Ishikawa (cell line): ENCODE measurements around the gene MAP3K13.

Experiments used
- CEBPB ChIP-seq: IDR thresholded peaks from 2 replicates; pipeline ENCODE4 v1.6.1; 2012
- EP300 ChIP-seq: IDR thresholded peaks from 2 replicates; pipeline ENCODE4 v1.6.1; 2012; ENCODE audit warnings: borderline replicate concordance
- RAD21 ChIP-seq: IDR thresholded peaks from 2 replicates; pipeline ENCODE4 v1.6.1; 2012; ENCODE audit warnings: low read depth
- TF ChIP-seq, protein P1 (sequence below): IDR thresholded peaks from 2 replicates; pipeline ENCODE4 v1.6.1; 2012

DNA sequence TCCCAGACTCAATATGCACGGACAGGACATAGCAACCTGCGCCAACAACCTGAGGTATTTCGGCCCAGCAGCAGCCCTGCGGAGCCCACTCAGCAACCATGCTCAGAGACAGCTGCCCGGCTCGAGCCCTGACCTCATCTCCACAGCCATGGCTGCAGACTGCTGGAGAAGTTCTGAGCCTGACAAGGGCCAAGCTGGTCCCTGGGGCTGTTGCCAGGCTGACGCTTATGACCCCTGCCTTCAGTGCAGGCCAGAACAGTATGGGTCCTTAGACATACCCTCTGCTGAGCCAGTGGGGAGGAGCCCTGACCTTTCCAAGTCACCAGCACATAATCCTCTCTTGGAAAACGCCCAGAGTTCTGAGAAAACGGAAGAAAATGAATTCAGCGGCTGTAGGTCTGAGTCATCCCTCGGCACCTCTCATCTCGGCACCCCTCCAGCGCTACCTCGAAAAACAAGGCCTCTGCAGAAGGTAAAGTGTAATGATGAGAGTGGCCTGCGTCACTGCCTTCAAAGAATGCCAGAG, 110.4 kb downstream of the MAP3K13 start:
- TF ChIP-seq EP300: no peak
- no peak for TF ChIP-seq RAD21
- TF ChIP-seq CEBPB: no peak
- TF ChIP-seq, protein P1, sequence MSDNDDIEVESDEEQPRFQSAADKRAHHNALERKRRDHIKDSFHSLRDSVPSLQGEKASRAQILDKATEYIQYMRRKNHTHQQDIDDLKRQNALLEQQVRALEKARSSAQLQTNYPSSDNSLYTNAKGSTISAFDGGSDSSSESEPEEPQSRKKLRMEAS: no peak
